ENCODE results near the gene MACROD2. TPM values are rescaled to one million over a fixed set of nuclear protein-coding genes. Genes with fewer than 3 reads are reported as not detected.
A peak's percentile ranks its signal among the peaks of the same experiment; 100 is the strongest.
"Not testable (repeated sequence)": the region's sequence is repeated elsewhere in the genome, so short reads cannot be mapped to it uniquely, and the experiment has no call there.

Gene MACROD2
- total RNA-seq, 1 experiment from 2014 or later, result not detected

- DNase-seq (ENCODE audit: low spot score), result no peak
- in situ Hi-C loops (cut with HindIII; ENCODE audit: low sequenced_read_pairs), result no loop called here
Measured at GRCh38 chr20:16005915-16006493, 2010.7 kb downstream of the MACROD2 start.

GRCh38 chr20:16007164-16007563, 2011.8 kb downstream of the MACROD2 start:
- DNase-seq (ENCODE audit: low spot score), result no peak
- in situ Hi-C loops (cut with HindIII; ENCODE audit: low sequenced_read_pairs), result no loop called here

GRCh38 chr20:16007962-16008361, 2012.6 kb downstream of the MACROD2 start:
- in situ Hi-C loops (cut with HindIII; ENCODE audit: low sequenced_read_pairs), result no loop called here
- DNase-seq (ENCODE audit: low spot score), result no peak

GRCh38 chr20:16011056-16011455, 2015.7 kb downstream of the MACROD2 start:
- peak; percentile 83 for DNase-seq (ENCODE audit: low spot score)
- in situ Hi-C loops (cut with HindIII; ENCODE audit: low sequenced_read_pairs), result no loop called here

- DNase-seq (ENCODE audit: low spot score), result no peak
- in situ Hi-C loops (cut with HindIII; ENCODE audit: low sequenced_read_pairs), result no loop called here
Measured at GRCh38 chr20:16011519-16011918, 2016.2 kb downstream of the MACROD2 start.

- DNase-seq (ENCODE audit: low spot score); in situ Hi-C loops (cut with HindIII; ENCODE audit: low sequenced_read_pairs): not testable (repeated sequence)
Measured at GRCh38 chr20:16012934-16013333, 2017.6 kb downstream of the MACROD2 start.

- peak; percentile 97 for DNase-seq (ENCODE audit: low spot score)
- in situ Hi-C loops (cut with HindIII; ENCODE audit: low sequenced_read_pairs), result no loop called here
Measured at GRCh38 chr20:16013631-16014030, 2018.3 kb downstream of the MACROD2 start.

GRCh38 chr20:16014436-16014835, 2019.1 kb downstream of the MACROD2 start:
- DNase-seq (ENCODE audit: low spot score), result peak; percentile 98
- in situ Hi-C loops (cut with HindIII; ENCODE audit: low sequenced_read_pairs), result no loop called here

GRCh38 chr20:16017656-16018055, 2022.3 kb downstream of the MACROD2 start:
- in situ Hi-C loops (cut with HindIII; ENCODE audit: low sequenced_read_pairs), result no loop called here
- no peak for DNase-seq (ENCODE audit: low spot score)

- DNase-seq (ENCODE audit: low spot score), result no peak
Measured at GRCh38 chr20:16018881-16019280, 2023.6 kb downstream of the MACROD2 start.

GRCh38 chr20:16020971-16021370, 2025.7 kb downstream of the MACROD2 start:
- DNase-seq (ENCODE audit: low spot score), result no peak
- in situ Hi-C loops (cut with HindIII; ENCODE audit: low sequenced_read_pairs), result no loop called here

More at GRCh38 chr20:16018881-16019280, 2023.6 kb downstream of the MACROD2 start:
- in situ Hi-C loops (cut with HindIII; ENCODE audit: low sequenced_read_pairs), result no loop called here

- no peak for DNase-seq (ENCODE audit: low spot score)
- in situ Hi-C loops (cut with HindIII; ENCODE audit: low sequenced_read_pairs), result no loop called here
Measured at GRCh38 chr20:16025084-16025483, 2029.8 kb downstream of the MACROD2 start.

GRCh38 chr20:16027686-16028085, 2032.4 kb downstream of the MACROD2 start:
- no peak for DNase-seq (ENCODE audit: low spot score)
- in situ Hi-C loops (cut with HindIII; ENCODE audit: low sequenced_read_pairs), result no loop called here

- no peak for DNase-seq (ENCODE audit: low spot score)
- in situ Hi-C loops (cut with HindIII; ENCODE audit: low sequenced_read_pairs), result no loop called here
Measured at GRCh38 chr20:16028923-16029322, 2033.6 kb downstream of the MACROD2 start.

GRCh38 chr20:16030253-16030652, 2034.9 kb downstream of the MACROD2 start:
- in situ Hi-C loops (cut with HindIII; ENCODE audit: low sequenced_read_pairs), result no loop called here
- no peak for DNase-seq (ENCODE audit: low spot score)

- in situ Hi-C loops (cut with HindIII; ENCODE audit: low sequenced_read_pairs), result no loop called here
- DNase-seq (ENCODE audit: low spot score), result no peak
Measured at GRCh38 chr20:16035576-16035975, 2040.3 kb downstream of the MACROD2 start.

GRCh38 chr20:16036331-16036730, 2041.0 kb downstream of the MACROD2 start:
- peak; percentile 55 for DNase-seq (ENCODE audit: low spot score)
- in situ Hi-C loops (cut with HindIII; ENCODE audit: low sequenced_read_pairs), result no loop called here

GRCh38 chr20:16040742-16041141, 2045.4 kb downstream of the MACROD2 start:
- DNase-seq (ENCODE audit: low spot score), result no peak
- in situ Hi-C loops (cut with HindIII; ENCODE audit: low sequenced_read_pairs), result no loop called here

- DNase-seq (ENCODE audit: low spot score), result no peak
- in situ Hi-C loops (cut with HindIII; ENCODE audit: low sequenced_read_pairs), result no loop called here
Measured at GRCh38 chr20:16042731-16043130, 2047.4 kb downstream of the MACROD2 start.

GRCh38 chr20:16043931-16044330, 2048.6 kb downstream of the MACROD2 start:
- in situ Hi-C loops (cut with HindIII; ENCODE audit: low sequenced_read_pairs), result no loop called here
- DNase-seq (ENCODE audit: low spot score), result no peak

- in situ Hi-C loops (cut with HindIII; ENCODE audit: low sequenced_read_pairs), result no loop called here
- no peak for DNase-seq (ENCODE audit: low spot score)
Measured at GRCh38 chr20:16048876-16049275, 2053.6 kb downstream of the MACROD2 start.

Data from G401 (cell line).